NCI-H2196 (cell line): ENCODE measurements around the gene TNXB.
"Not testable (repeated sequence)": the region's sequence is repeated elsewhere in the genome, so short reads cannot be mapped to it uniquely, and the experiment has no call there.

Experiments used
- DNase-seq: peaks from one replicate; lab custom pipeline; 2025; ENCODE audit not compliant: unreplicated experiment; lab: John Stamatoyannopoulos, UW

Gene TNXB

GRCh38 chr6:32113386-32114352 lies 4.5 kb upstream of the TNXB start:
- DNase-seq: peak; percentile 68

- DNase-seq: no peak
Measured at GRCh38 chr6:32112431-32112980, 3.4 kb upstream of the TNXB start.

GRCh38 chr6:32111424-32112066 lies 2.4 kb upstream of the TNXB start:
- no peak for DNase-seq

DNA sequence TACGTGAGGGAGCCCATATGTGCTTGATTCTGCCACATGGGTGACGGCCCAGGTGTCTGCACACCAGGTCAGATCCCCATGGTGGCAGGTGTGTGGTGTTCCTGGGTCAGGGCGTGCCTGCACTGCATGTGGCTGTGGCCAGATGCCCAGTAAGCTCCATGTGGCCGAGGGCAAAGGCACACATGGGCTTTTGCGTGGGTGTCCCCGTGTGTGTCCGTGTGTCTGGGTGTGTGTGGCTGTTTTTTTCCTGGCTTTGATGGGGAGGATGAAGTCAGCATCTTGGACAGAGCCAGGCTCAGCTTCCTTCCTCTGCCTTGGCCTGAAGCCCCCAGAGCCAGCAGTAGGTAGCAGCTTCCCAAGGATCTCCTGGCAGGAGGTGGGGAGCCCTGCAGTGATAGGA lies 1.5 kb upstream of the TNXB start:
- no peak for DNase-seq

GRCh38 chr6:32109765-32110160 lies 625 bp upstream of the TNXB start:
- DNase-seq: no peak

DNA sequence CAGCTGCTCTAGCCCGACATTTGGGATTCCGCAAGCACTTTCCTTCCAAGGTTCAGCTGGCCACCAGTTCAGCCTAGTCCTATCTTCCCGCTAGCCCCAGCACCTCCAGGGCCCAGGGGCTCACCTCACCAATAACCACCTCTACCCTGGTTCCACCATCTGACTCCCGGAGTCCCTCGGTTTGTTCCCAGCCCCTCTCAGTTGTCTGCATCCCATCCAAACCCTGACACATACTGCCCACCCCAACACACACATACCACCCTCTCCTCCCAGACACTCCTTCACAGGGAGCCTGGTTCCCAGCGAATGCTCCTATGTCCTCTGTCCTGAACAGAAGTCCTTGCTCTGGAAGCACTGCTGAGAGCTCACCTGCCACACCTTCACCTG lies 418 bp downstream of the TNXB start:
- no peak for DNase-seq

- no peak for DNase-seq
Measured at GRCh38 chr6:32108094-32108627, 977 bp downstream of the TNXB start.

- no peak for DNase-seq
Measured at GRCh38 chr6:32107406-32107805, 1.7 kb downstream of the TNXB start.

GRCh38 chr6:32105433-32105832 lies 3.7 kb downstream of the TNXB start:
- no peak for DNase-seq

DNA sequence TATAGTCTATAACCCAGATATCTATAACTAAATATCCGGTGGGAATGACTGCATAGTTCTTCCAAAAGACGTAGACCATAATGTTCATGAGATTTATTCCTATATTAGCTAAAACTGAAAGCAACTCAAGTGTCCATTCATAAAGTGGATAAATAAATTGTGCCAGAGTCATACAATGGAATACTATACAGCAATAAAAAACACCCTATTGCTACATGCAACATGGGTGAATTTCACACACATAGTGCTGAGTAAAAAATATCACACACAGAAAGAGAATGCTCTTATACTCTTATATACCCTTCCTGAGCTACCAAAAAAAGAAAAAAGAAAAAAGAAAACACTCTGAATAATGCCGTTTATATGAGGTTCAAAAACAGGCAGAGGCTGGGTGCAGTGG lies 6.9 kb downstream of the TNXB start:
- DNase-seq: no peak

DNA sequence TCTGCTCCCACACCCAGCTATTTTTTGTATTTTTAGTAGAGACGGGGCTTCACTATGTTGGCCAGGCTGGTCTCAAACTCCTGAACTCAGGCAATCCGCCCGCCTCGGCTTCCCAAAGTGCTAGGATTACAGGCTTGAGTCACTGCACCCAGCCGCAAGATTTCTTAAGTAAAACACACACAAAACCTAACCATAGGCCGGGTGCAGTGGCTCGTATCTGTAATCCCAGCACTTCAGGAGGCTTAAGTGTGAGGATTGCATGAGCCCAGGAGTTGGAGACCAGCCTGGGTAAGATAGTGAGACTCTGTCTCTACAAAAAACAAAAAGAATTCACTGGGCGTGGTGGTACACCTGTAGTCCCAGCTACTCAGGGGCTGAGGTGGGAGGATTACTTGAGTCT lies 8.9 kb downstream of the TNXB start:
- DNase-seq: not testable (repeated sequence)

- DNase-seq: no peak
Measured at GRCh38 chr6:32097364-32097763, 11.8 kb downstream of the TNXB start.

- no peak for DNase-seq
Measured at GRCh38 chr6:32096394-32097258, 12.5 kb downstream of the TNXB start.

DNA sequence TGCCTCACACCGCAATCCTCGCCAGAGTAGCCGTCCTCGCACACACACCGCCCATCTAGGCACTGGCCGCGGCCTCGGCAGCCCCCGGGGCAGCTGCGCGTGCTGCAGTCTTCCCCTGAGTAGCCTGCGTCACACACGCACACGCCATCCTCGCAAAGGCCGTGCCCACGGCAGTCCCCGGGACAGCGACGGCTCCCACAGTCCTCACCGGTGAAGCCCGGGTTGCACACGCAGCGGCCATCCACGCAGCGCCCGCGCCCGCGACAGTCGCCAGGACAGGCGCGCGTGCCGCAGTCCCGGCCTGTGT lies 13.1 kb downstream of the TNXB start:
- DNase-seq: no peak

GRCh38 chr6:32095338-32096086 lies 13.6 kb downstream of the TNXB start:
- no peak for DNase-seq

GRCh38 chr6:32092760-32093497 lies 16.2 kb downstream of the TNXB start:
- DNase-seq: peak; percentile 66

DNA sequence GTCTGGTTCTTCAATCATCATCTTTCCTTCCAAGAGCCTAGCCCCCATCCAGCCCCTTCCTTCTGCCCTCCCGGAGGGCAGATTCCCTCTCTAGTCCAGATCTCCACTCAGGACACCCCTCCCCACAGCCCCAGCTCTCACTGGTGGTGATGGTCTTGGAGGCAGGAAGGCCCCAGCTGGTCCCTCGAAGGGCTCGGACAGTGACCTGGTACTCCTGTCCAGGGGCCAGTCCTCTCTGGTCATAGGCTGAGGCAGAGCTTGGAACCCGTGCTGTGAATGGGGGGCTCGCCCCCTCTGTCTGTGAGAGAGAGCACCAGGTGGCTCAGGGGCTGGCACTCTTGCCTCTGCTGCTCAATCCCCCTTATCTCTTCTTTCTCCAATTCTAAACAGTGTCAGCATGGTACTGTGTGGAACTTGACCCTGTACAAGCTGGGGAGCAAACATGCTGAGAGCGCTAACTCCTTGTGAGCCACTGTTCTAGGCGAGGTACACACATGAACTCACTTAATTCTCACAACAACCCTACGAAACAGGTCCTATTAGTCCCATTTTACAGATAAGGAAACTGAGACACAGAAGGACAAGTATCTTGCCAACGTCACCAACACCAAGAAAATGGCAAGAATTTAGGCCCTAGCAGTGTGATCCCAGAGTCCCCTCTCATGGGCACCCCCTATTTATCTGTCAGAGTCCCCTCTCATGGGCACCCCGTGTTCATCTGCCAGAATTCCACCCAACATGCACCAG lies 19.9 kb downstream of the TNXB start:
- no peak for DNase-seq

DNA sequence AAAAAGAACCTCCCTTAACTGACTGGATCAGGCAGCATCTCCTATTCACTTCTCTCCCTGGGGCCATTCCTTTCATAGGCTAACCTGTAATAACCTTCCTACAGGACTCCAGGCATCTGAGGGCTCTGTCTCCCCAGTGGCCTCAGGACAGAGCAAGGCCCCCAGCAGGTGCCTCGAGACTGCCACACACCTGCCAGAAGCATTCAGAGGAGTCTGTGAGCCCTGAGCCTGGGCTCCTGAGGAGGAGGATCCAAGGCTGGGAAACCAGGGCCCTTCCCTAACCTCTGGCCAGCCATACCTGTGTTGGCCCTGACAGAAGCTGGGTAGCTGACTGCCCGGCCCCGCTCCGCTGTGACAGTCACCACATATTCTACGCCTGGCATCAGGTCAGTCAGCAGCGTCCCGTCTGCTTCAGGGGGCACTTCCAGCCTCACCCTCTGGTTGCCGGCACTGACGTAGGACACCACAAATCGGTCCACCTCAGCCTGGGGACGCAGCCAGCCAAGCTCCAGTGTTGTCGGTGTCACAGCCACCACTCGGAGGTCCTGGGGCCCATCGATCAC lies 20.6 kb downstream of the TNXB start:
- no peak for DNase-seq
